CD14-positive monocyte (primary cell): Measurements from ENCODE around the gene MSRB1. TPM values are rescaled to one million over a fixed set of nuclear protein-coding genes. Genes with fewer than 3 reads are reported as not detected.

Experiments used
- DNase-seq, 3 donors: peaks; one replicate each; pipeline ENCODE4 v3.0.0-alpha.2; 2011 to 2022
- H2AFZ ChIP-seq: 2 replicates; pipeline ENCODE4 v1.6.0; 2012; ENCODE audit warnings: mild to moderate bottlenecking, low read depth, low read length, inconsistent platforms; ENCODE audit not compliant: insufficient read depth, poor library complexity, severe bottlenecking
- H3K27ac ChIP-seq, 2 donors: 1 replicate in 1 of 2; 2 replicates in 1 of 2; pipeline ENCODE4 v1.5.1; 2012 to 2013; ENCODE audit warnings: low read length in 2 of 2, control low read depth in 1 of 2, inconsistent platforms in 1 of 2, low read depth in 1 of 2, mild to moderate bottlenecking in 1 of 2
- H3K27me3 ChIP-seq, 2 donors: one replicate each; pipeline versions ENCODE4 v1.6.0 to v1.6.1; 2011 to 2013; ENCODE audit warnings: low read length in 2 of 2; ENCODE audit not compliant: control insufficient read depth in 2 of 2, insufficient read depth in 2 of 2
- H3K36me3 ChIP-seq, 2 donors: replicated peaks in 1 of 2; 1 replicate in 1 of 2; 2 replicates in 1 of 2; pipeline versions ENCODE4 v1.5.1 to v1.6.1; 2012 to 2013; ENCODE audit warnings: low read length in 2 of 2, control low read depth in 1 of 2, inconsistent platforms in 1 of 2, mild to moderate bottlenecking in 1 of 2; ENCODE audit not compliant: insufficient read depth in 2 of 2, control insufficient read depth in 1 of 2
- H3K4me1 ChIP-seq, 2 donors: 1 replicate in 1 of 2; 2 replicates in 1 of 2; pipeline versions ENCODE4 v1.5.1 to v1.6.1; 2012 to 2013; ENCODE audit warnings: low read length in 2 of 2, control low read depth in 1 of 2, inconsistent platforms in 1 of 2, mild to moderate bottlenecking in 1 of 2, moderate library complexity in 1 of 2; ENCODE audit not compliant: insufficient read depth in 2 of 2, control insufficient read depth in 1 of 2
- H3K4me2 ChIP-seq: replicated peaks from 2 replicates; pipeline ENCODE3; 2012; ENCODE audit warnings: low read length, moderate library complexity, mild to moderate bottlenecking; ENCODE audit not compliant: poor library complexity, severe bottlenecking; ENCODE audit errors: extremely low read depth
- H3K4me3 ChIP-seq, 3 experiments: fragments of 200-600 bp in 1 of 3; sonication (generic) in 1 of 3; replicated peaks in 1 of 3; 1 replicate in 2 of 3; 2 replicates in 1 of 3; pipeline ENCODE4 v1.5.1; 2011 to 2013; ENCODE audit warnings: low read length in 3 of 3, mild to moderate bottlenecking in 3 of 3, control low read depth in 2 of 3, low read depth in 2 of 3, inconsistent platforms in 1 of 3, moderate library complexity in 1 of 3
- H3K79me2 ChIP-seq: 2 replicates; pipeline ENCODE4 v1.6.0; 2012; ENCODE audit warnings: mild to moderate bottlenecking, control low read depth, inconsistent platforms, low read length, moderate library complexity; ENCODE audit not compliant: insufficient read depth
- H3K9ac ChIP-seq: 2 replicates; pipeline ENCODE4 v1.6.0; 2017; ENCODE audit warnings: low read length, mild to moderate bottlenecking; ENCODE audit not compliant: insufficient read depth, poor library complexity, severe bottlenecking
- H3K9me3 ChIP-seq, 2 donors: replicated peaks in 1 of 2; 1 replicate in 1 of 2; 2 replicates in 1 of 2; pipeline versions ENCODE4 v1.5.1 to v1.6.1; 2012 to 2013; ENCODE audit warnings: low read length in 2 of 2, control low read depth in 1 of 2; ENCODE audit not compliant: control insufficient read depth in 1 of 2, insufficient read depth in 1 of 2
- H4K20me1 ChIP-seq: 2 replicates; pipeline ENCODE4 v1.6.0; 2012; ENCODE audit warnings: mild to moderate bottlenecking, low read length, control low read depth, moderate library complexity; ENCODE audit not compliant: insufficient read depth
- H3K27ac Mint-ChIP-seq, 7 donors: one replicate each; pipeline ENCODE4 v1.8.0; 2020; ENCODE audit warnings: mild to moderate bottlenecking in 7 of 7, mixed read lengths in 7 of 7, moderate library complexity in 6 of 7, inconsistent platforms in 2 of 7
- H3K27me3 Mint-ChIP-seq, 3 donors: one replicate each; pipeline ENCODE4 v1.8.0; 2021 to 2022; ENCODE audit warnings: low read depth in 3 of 3, mild to moderate bottlenecking in 3 of 3, mixed read lengths in 3 of 3, moderate library complexity in 3 of 3, inconsistent platforms in 1 of 3
- H3K36me3 Mint-ChIP-seq, 2 donors: one replicate each; pipeline ENCODE4 v1.8.0; 2020; ENCODE audit warnings: mixed read lengths in 2 of 2, inconsistent platforms in 1 of 2, mild to moderate bottlenecking in 1 of 2
- H3K4me1 Mint-ChIP-seq: one replicate; pipeline ENCODE4 v1.8.0; 2020; ENCODE audit warnings: mild to moderate bottlenecking, mixed read lengths
- H3K4me3 Mint-ChIP-seq, 2 donors: one replicate each; pipeline ENCODE4 v1.8.0; 2020; ENCODE audit warnings: mild to moderate bottlenecking in 2 of 2, mixed read lengths in 2 of 2, moderate library complexity in 1 of 2
- H3K9me3 Mint-ChIP-seq, 7 donors: one replicate each; pipeline ENCODE4 v1.8.0; 2020 to 2022; ENCODE audit warnings: mixed read lengths in 7 of 7, mild to moderate bottlenecking in 6 of 7, moderate library complexity in 6 of 7, inconsistent platforms in 2 of 7
- WGBS: methylation state at CpG from one replicate; pipeline ENCODE4 v1.1.5; 2013; ENCODE audit warnings: missing lambda C conversion rate; ENCODE audit not compliant: insufficient coverage; 5-methylcytosine and 5-hydroxymethylcytosine counted together
- intact Hi-C, 2 donors: fragments of 100-400 bp; cut with micrococcal nuclease; formaldehyde crosslinking; loops; one replicate each; pipeline versions ENCODE4 v1.15.0 to v1.15.1; 2023
- polyA plus RNA-seq, 3 donors: library from polyadenylated mRNA; depleted of rRNA in 1 of 3; unstranded in 2 of 3; stranded (reverse) in 1 of 3; fragments of 300-500 nt in 2 of 3; fragments of >200 nt in 1 of 3; fragmentation: Illumina TruSeq in 2 of 3; gene quantifications; 1 replicate in 2 of 3; 2 replicates in 1 of 3; pipeline ENCODE4 v1.2.3, GENCODE V29; 2012 to 2021
- TF ChIP-seq, protein P1 (sequence below): fragments of 200-600 bp; IDR thresholded peaks from one replicate; pipeline ENCODE4 v1.8.0; 2022; ENCODE audit warnings: antibody characterized with exemption, mild to moderate bottlenecking

MSRB1 gene
- polyA plus RNA-seq, 3 donors, result 116 to 427 (median 416) TPM

DNA sequence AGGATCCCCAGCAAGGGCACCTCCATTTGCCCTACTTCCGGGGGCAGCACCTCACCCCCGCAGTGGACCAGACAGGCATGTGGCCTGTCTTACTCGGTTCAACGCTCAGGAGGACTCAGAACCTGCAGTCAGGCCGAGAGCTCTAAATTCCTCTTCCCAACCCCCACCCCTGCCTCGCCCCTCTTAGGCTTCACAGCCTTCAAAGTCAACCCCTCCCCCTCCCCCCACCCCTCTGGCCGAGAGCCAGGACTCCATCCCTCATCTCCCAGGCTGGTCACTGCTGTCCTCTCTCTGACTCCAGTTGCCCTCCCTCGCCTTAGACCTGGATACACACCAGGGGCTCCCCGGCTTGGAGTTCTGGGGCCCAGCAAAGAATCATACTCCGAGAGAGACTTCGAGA, 16.7 kb downstream of the MSRB1 start:
- Histone ChIP-seq H3K9me3 (peaks cover 0 to 4% of the 10 kb centered on the region in 2 donors), H3K79me2 (no peaks in the 10 kb centered on the region), H3K36me3 (no peaks in the 10 kb centered on the region), H3K4me2 (no peak overlapping the region), H3K4me3 (no peak overlapping the region), H3K9ac (no peak overlapping the region), H2AFZ (no peak overlapping the region), H4K20me1 (no peaks in the 10 kb centered on the region), H3K27ac (no peak overlapping the region), H3K4me1 (peaks cover 20 to 23% of the 10 kb centered on the region in 2 donors), H3K27me3 (peaks cover under 1 to 33% of the 10 kb centered on the region in 2 donors)
- 84% methylated on average over 5 of the region's 11 CpGs for WGBS
- H3K36me3 Mint-ChIP-seq, result peaks cover 0 to 6% of the 10 kb centered on the region in 2 donors
- TF ChIP-seq, protein P1, sequence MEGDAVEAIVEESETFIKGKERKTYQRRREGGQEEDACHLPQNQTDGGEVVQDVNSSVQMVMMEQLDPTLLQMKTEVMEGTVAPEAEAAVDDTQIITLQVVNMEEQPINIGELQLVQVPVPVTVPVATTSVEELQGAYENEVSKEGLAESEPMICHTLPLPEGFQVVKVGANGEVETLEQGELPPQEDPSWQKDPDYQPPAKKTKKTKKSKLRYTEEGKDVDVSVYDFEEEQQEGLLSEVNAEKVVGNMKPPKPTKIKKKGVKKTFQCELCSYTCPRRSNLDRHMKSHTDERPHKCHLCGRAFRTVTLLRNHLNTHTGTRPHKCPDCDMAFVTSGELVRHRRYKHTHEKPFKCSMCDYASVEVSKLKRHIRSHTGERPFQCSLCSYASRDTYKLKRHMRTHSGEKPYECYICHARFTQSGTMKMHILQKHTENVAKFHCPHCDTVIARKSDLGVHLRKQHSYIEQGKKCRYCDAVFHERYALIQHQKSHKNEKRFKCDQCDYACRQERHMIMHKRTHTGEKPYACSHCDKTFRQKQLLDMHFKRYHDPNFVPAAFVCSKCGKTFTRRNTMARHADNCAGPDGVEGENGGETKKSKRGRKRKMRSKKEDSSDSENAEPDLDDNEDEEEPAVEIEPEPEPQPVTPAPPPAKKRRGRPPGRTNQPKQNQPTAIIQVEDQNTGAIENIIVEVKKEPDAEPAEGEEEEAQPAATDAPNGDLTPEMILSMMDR, result no peak
- peaks cover 0 to 9% (median 6%) of the 10 kb centered on the region in 7 donors for H3K9me3 Mint-ChIP-seq
- H3K4me3 Mint-ChIP-seq, result no peak overlapping the region
- no peak for DNase-seq
- no peak overlapping the region for H3K27ac Mint-ChIP-seq
- peaks cover 38 to 46% (median 43%) of the 10 kb centered on the region in 3 donors for H3K27me3 Mint-ChIP-seq
- H3K4me1 Mint-ChIP-seq, result peaks cover 20% of the 10 kb centered on the region
- intact Hi-C loops, result no loop called here

DNA sequence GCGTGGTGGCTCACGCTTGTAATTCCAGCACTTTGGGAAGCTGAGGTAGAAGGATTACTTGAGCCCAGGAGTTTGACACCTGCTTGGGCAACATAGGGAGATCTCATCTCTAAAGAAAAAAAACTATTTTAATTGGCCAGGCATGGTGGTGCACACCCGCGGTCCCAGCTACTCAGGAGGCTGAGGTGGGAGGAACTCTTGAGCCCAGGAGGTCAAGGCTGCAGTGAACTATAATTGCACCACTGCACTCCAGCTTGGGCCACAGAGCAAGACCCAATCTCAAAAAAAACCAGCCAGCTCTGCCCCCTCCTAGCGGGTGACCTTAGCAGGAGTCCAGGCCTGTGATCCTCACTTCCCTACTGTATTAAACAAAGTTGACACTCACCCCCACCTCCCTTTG, 18.9 kb downstream of the MSRB1 start:
- Histone ChIP-seq H3K79me2 (no peaks in the 10 kb centered on the region), H3K27ac (no peak overlapping the region), H3K9ac (no peak overlapping the region), H2AFZ (no peak overlapping the region), H3K9me3 (peaks cover 0 to 10% of the 10 kb centered on the region in 2 donors), H3K27me3 (peaks cover 3 to 55% of the 10 kb centered on the region in 2 donors), H3K4me3 (no peak overlapping the region), H3K4me1 (peaks cover 11% of the 10 kb centered on the region in 2 donors), H4K20me1 (no peaks in the 10 kb centered on the region), H3K36me3 (no peaks in the 10 kb centered on the region), H3K4me2 (no peak overlapping the region)
- Mint-ChIP-seq H3K27me3 (peaks cover 59 to 65% (median 65%) of the 10 kb centered on the region in 3 donors), H3K4me3 (peak overlapping the region in 1 of 2 donors; percentile 21), H3K27ac (peak overlapping the region in 1 of 7 donors; percentile 33), H3K4me1 (peaks cover 18% of the 10 kb centered on the region), H3K36me3 (peaks cover 0 to 6% of the 10 kb centered on the region in 2 donors), H3K9me3 (peaks cover 0 to 15% (median 6%) of the 10 kb centered on the region in 7 donors)
- TF ChIP-seq, protein P1, result no peak
- DNase-seq, result no peak
- intact Hi-C loops, result loop anchor here in 1 of 2 donors (5.0 kb wide), 1 partner anchor 67 kb away; no protein-coding TSS in a partner anchor
- WGBS, result 80% methylated on average over 1 of the region's 5 CpGs
